ENCODE measurements around the gene CTNNA2. TPM values are rescaled to one million over a fixed set of nuclear protein-coding genes. Genes with fewer than 3 reads are reported as not detected.
"Not testable (repeated sequence)": the region's sequence is repeated elsewhere in the genome, so short reads cannot be mapped to it uniquely, and the experiment has no call there.

Gene CTNNA2
- total RNA-seq, 1 experiment from 2014 or later, result 0.54 TPM

DNA sequence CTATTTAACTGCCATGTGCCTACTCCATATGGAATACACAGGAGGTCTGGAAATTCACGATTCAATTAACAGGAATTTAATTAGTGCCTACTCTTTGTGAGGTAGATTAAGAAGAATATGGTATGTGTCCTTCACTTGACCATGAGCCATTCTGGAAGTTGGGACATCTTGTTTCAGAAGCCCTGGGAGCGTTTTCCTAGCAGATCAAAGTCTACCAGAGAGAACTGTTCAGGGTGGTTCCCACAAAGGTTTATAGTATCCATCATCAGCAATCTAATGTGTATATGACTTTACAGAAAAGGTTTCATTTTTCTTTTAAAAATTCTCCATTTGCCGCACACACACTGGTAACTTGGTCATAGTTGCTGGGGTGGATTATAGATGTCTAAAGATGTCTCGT lies 632.6 kb downstream of the CTNNA2 start:
- Histone ChIP-seq H3K4me1 (ENCODE audit: control insufficient read depth, insufficient read depth, low read length) (no peaks in the 10 kb centered on the region), H3K27ac (ENCODE audit: low read length) (no peak overlapping the region), H3K9me3 (ENCODE audit: control insufficient read depth, insufficient read depth, low read depth, low read length) (no peaks in the 10 kb centered on the region), H3K36me3 (ENCODE audit: control insufficient read depth, insufficient read depth, low read length) (no peaks in the 10 kb centered on the region), H3K4me3 (ENCODE audit: low read depth in 2 of 2, low read length in 2 of 2) (no peak overlapping the region), H3K27me3 (ENCODE audit: control insufficient read depth, insufficient read depth, low read length) (no peaks in the 10 kb centered on the region)
- no peak for TF ChIP-seq SIN3A (IDR thresholded peaks at IDR 0.05; ENCODE audit: borderline replicate concordance, insufficient read depth, low read depth, low read length)
- TF ChIP-seq TCF7L2 (IDR thresholded peaks at IDR 0.05; ENCODE audit: low read depth, low read length), result no peak
- TF ChIP-seq, protein P1, sequence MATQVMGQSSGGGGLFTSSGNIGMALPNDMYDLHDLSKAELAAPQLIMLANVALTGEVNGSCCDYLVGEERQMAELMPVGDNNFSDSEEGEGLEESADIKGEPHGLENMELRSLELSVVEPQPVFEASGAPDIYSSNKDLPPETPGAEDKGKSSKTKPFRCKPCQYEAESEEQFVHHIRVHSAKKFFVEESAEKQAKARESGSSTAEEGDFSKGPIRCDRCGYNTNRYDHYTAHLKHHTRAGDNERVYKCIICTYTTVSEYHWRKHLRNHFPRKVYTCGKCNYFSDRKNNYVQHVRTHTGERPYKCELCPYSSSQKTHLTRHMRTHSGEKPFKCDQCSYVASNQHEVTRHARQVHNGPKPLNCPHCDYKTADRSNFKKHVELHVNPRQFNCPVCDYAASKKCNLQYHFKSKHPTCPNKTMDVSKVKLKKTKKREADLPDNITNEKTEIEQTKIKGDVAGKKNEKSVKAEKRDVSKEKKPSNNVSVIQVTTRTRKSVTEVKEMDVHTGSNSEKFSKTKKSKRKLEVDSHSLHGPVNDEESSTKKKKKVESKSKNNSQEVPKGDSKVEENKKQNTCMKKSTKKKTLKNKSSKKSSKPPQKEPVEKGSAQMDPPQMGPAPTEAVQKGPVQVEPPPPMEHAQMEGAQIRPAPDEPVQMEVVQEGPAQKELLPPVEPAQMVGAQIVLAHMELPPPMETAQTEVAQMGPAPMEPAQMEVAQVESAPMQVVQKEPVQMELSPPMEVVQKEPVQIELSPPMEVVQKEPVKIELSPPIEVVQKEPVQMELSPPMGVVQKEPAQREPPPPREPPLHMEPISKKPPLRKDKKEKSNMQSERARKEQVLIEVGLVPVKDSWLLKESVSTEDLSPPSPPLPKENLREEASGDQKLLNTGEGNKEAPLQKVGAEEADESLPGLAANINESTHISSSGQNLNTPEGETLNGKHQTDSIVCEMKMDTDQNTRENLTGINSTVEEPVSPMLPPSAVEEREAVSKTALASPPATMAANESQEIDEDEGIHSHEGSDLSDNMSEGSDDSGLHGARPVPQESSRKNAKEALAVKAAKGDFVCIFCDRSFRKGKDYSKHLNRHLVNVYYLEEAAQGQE (IDR thresholded peaks at IDR 0.05; ENCODE audit: insufficient read depth in 1 of 2, low read depth in 2 of 2, low read length in 1 of 2), result no peak
- TF ChIP-seq CTCF (IDR thresholded peaks at IDR 0.05), result no peak
- no peak for TF ChIP-seq POLR2AphosphoS5 (IDR thresholded peaks at IDR 0.05; ENCODE audit: low read depth, low read length)
- DNase-seq (ENCODE audit: low read depth, low spot score) (no peak), ATAC-seq (no peak)
- intact Hi-C loops (cut with micrococcal nuclease; ENCODE audit: unreplicated experiment) (no loop called here), in situ Hi-C loops (cut with HindIII; ENCODE audit: low pct_unique_long_range_greater_than_20kb, low sequenced_read_pairs) (no loop called here)
- no TSS peak for BruUV-seq (replicated peaks)
- CTCF ChIA-PET, result no interaction called here
- POLR2A ChIA-PET, result no interaction called here

DNA sequence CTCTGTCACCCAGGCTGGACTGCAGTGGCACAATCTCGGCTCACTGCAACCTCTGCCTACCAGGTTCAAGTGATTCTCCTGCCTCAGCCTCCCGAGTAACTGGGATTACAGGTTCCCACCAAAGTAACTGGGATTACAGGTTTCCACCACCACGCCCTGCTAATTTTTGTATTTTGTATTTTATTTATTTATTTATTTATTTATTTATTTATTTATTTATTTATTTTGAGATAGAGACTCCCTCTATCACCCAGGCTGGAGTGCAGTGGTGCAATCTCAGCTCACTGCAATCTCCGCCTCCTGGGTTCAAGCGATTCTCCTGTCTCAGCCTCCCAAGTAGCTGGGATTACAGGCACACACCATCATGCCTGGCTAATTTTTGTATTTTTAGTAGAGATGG lies 633.9 kb downstream of the CTNNA2 start:
- H3K4me3 ChIP-seq (ENCODE audit: low read depth in 2 of 2, low read length in 2 of 2); in situ Hi-C loops (cut with HindIII; ENCODE audit: low pct_unique_long_range_greater_than_20kb, low sequenced_read_pairs); H3K27me3 ChIP-seq (ENCODE audit: control insufficient read depth, insufficient read depth, low read length); CTCF ChIA-PET; DNase-seq (ENCODE audit: low read depth, low spot score); H3K4me1 ChIP-seq (ENCODE audit: control insufficient read depth, insufficient read depth, low read length); H3K27ac ChIP-seq (ENCODE audit: low read length); intact Hi-C loops (cut with micrococcal nuclease; ENCODE audit: unreplicated experiment); ATAC-seq; H3K36me3 ChIP-seq (ENCODE audit: control insufficient read depth, insufficient read depth, low read length); BruUV-seq (replicated peaks); H3K9me3 ChIP-seq (ENCODE audit: control insufficient read depth, insufficient read depth, low read depth, low read length): not testable (repeated sequence)
- POLR2A ChIA-PET, result interaction anchor here (0.7 kb wide), 1 partner anchor 163 kb away, joined by 4 read pairs; no protein-coding TSS in a partner anchor

DNA sequence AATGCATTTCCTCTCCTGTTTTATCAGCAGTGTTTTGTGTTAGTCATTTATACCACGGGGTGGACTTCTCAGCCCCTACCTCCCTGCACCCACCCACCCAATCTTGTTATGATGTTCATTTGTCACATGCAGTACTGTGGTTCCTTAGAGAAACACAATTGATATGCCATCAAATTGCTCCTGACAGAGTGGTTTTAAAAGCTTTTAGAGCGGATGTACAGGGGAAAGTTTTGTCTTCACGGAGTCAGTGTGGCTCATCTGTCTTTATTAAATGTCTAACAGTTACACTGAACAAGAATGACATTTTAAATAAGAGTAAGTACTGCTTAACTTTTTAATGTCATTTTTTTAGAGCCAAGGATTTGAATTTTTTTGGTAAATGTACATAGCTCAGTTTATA lies 634.8 kb downstream of the CTNNA2 start:
- in situ Hi-C loops (cut with HindIII; ENCODE audit: low pct_unique_long_range_greater_than_20kb, low sequenced_read_pairs), result no loop called here
- ChIA-PET POLR2A (no interaction called here), CTCF (no interaction called here)
- intact Hi-C loops (cut with micrococcal nuclease; ENCODE audit: unreplicated experiment), result no loop called here
- TF ChIP-seq SIN3A (IDR thresholded peaks at IDR 0.05; ENCODE audit: borderline replicate concordance, insufficient read depth, low read depth, low read length) (no peak), CTCF (IDR thresholded peaks at IDR 0.05) (no peak), POLR2AphosphoS5 (IDR thresholded peaks at IDR 0.05; ENCODE audit: low read depth, low read length) (no peak), TCF7L2 (IDR thresholded peaks at IDR 0.05; ENCODE audit: low read depth, low read length) (no peak)
- TF ChIP-seq, protein P1 (IDR thresholded peaks at IDR 0.05; ENCODE audit: insufficient read depth in 1 of 2, low read depth in 2 of 2, low read length in 1 of 2), result no peak
- Histone ChIP-seq H3K4me1 (ENCODE audit: control insufficient read depth, insufficient read depth, low read length) (no peaks in the 10 kb centered on the region), H3K4me3 (ENCODE audit: low read depth in 2 of 2, low read length in 2 of 2) (no peak overlapping the region), H3K36me3 (ENCODE audit: control insufficient read depth, insufficient read depth, low read length) (no peaks in the 10 kb centered on the region), H3K27ac (ENCODE audit: low read length) (no peak overlapping the region), H3K27me3 (ENCODE audit: control insufficient read depth, insufficient read depth, low read length) (no peaks in the 10 kb centered on the region), H3K9me3 (ENCODE audit: control insufficient read depth, insufficient read depth, low read depth, low read length) (no peaks in the 10 kb centered on the region)
- ATAC-seq (no peak), DNase-seq (ENCODE audit: low read depth, low spot score) (no peak)
- no TSS peak for BruUV-seq (replicated peaks)

Data from Panc1 (cell line).